ENCODE data around the gene KRT75. TPM values are rescaled to one million over a fixed set of nuclear protein-coding genes. Genes with fewer than 3 reads are reported as not detected.

KRT75 gene
- polyA plus RNA-seq, 1 donor (not counting 4 experiments of a cell fraction or from before 2014, with no cell fraction given): 59.4 TPM

DNA sequence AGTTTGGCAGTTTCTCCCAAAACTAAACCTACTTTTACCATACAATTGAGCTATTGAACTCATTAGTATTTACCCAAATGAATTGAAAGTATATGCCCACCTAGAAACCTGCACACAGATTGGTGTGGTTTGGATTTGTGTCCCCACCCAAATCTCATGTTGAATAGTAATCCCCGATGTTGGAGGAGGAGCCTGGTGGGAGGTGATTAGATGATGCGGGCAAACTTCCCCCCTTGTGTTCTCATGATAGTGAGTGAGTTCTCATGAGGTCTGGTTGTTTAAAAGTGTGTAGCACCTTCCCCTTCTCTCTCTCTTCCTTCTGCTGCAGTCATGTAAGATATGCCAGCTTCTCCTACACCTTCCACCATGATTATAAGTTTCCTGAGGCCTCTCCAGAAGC, 43.5 kb upstream of the KRT75 start:
- H3K4me2 ChIP-seq (ENCODE audit: control insufficient read depth, extremely low read depth, insufficient read depth, low read depth, low read length): no peak overlapping the region
- peaks cover 9% of the 10 kb centered on the region for H3K4me1 ChIP-seq (ENCODE audit: control insufficient read depth, extremely low read depth, insufficient read depth, low read length)
- no peak overlapping the region for H3K4me3 ChIP-seq (ENCODE audit: control insufficient read depth in 2 of 3, extremely low read depth in 1 of 3, insufficient read depth in 2 of 3, low read depth in 1 of 3, low read length in 3 of 3)
- no peaks in the 10 kb centered on the region for H3K36me3 ChIP-seq (ENCODE audit: control insufficient read depth in 2 of 2, extremely low read depth in 1 of 2, insufficient read depth in 2 of 2, low read length in 2 of 2)
- FAIRE-seq (no peak), DNase-seq (ENCODE audit: low read depth, low spot score) (no peak)
- no peak overlapping the region for H3K27ac ChIP-seq (ENCODE audit: control insufficient read depth, insufficient read depth, low read length)
- no peak for TF ChIP-seq EZH2 (IDR thresholded peaks at IDR 0.05; ENCODE audit: low read length)
- TF ChIP-seq, protein P1, sequence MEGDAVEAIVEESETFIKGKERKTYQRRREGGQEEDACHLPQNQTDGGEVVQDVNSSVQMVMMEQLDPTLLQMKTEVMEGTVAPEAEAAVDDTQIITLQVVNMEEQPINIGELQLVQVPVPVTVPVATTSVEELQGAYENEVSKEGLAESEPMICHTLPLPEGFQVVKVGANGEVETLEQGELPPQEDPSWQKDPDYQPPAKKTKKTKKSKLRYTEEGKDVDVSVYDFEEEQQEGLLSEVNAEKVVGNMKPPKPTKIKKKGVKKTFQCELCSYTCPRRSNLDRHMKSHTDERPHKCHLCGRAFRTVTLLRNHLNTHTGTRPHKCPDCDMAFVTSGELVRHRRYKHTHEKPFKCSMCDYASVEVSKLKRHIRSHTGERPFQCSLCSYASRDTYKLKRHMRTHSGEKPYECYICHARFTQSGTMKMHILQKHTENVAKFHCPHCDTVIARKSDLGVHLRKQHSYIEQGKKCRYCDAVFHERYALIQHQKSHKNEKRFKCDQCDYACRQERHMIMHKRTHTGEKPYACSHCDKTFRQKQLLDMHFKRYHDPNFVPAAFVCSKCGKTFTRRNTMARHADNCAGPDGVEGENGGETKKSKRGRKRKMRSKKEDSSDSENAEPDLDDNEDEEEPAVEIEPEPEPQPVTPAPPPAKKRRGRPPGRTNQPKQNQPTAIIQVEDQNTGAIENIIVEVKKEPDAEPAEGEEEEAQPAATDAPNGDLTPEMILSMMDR (optimal IDR thresholded peaks at IDR 0.05 in 1 of 3, IDR thresholded peaks at IDR 0.05 in 1 of 3, conservative IDR thresholded peaks at IDR 0.05 in 1 of 3; ENCODE audit: extremely low read depth in 1 of 3, insufficient read depth in 2 of 3, low read length in 3 of 3): no peak
- no peaks in the 10 kb centered on the region for H3K79me2 ChIP-seq (ENCODE audit: control insufficient read depth, insufficient read depth, low read length)
- no peaks in the 10 kb centered on the region for H4K20me1 ChIP-seq (ENCODE audit: control insufficient read depth, extremely low read depth, insufficient read depth, low read length)
- H2AFZ ChIP-seq (ENCODE audit: control insufficient read depth, low read length): no peak overlapping the region
- dilution Hi-C loops (cut with MboI; ENCODE audit: extremely low pct_ligation_motif_present, low sequenced_read_pairs): no loop called here
- H3K9ac ChIP-seq (ENCODE audit: control insufficient read depth, extremely low read depth, insufficient read depth, low read length): no peak overlapping the region
- H3K27me3 ChIP-seq (ENCODE audit: control insufficient read depth, extremely low read depth, insufficient read depth, low read length): no peaks in the 10 kb centered on the region
- no peaks in the 10 kb centered on the region for H3K9me3 ChIP-seq (ENCODE audit: control insufficient read depth, low read depth, low read length)
- H3K9me1 ChIP-seq (ENCODE audit: control insufficient read depth, extremely low read depth, insufficient read depth, low read length): no peaks in the 10 kb centered on the region

DNA sequence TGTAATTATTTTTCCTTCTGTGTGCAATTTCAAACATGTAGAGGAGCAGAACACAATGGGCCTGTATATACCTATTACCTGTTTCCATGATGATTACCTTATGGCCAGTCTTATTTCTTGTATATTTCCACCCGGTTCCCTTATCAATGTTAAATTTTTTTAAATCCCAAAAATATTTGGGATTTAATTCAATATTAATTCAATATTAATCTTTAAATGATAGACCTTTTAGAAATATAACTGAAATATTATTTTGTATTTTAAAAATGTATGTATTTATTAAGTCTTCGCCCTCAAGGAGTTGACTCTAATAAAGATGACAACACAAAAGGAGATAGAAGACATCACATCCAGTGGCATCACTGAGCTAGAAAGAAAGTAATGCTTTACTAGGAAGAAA, 40.0 kb upstream of the KRT75 start:
- DNase-seq (ENCODE audit: low read depth, low spot score) (no peak), FAIRE-seq (no peak)
- H3K27me3 ChIP-seq (ENCODE audit: control insufficient read depth, extremely low read depth, insufficient read depth, low read length): no peaks in the 10 kb centered on the region
- H2AFZ ChIP-seq (ENCODE audit: control insufficient read depth, low read length): no peak overlapping the region
- no peaks in the 10 kb centered on the region for H4K20me1 ChIP-seq (ENCODE audit: control insufficient read depth, extremely low read depth, insufficient read depth, low read length)
- H3K9me1 ChIP-seq (ENCODE audit: control insufficient read depth, extremely low read depth, insufficient read depth, low read length): no peaks in the 10 kb centered on the region
- no peaks in the 10 kb centered on the region for H3K79me2 ChIP-seq (ENCODE audit: control insufficient read depth, insufficient read depth, low read length)
- TF ChIP-seq, protein P1 (optimal IDR thresholded peaks at IDR 0.05 in 1 of 3, IDR thresholded peaks at IDR 0.05 in 1 of 3, conservative IDR thresholded peaks at IDR 0.05 in 1 of 3; ENCODE audit: extremely low read depth in 1 of 3, insufficient read depth in 2 of 3, low read length in 3 of 3): no peak
- no peak for TF ChIP-seq EZH2 (IDR thresholded peaks at IDR 0.05; ENCODE audit: low read length)
- H3K36me3 ChIP-seq (ENCODE audit: control insufficient read depth in 2 of 2, extremely low read depth in 1 of 2, insufficient read depth in 2 of 2, low read length in 2 of 2): peaks cover 0 to 2% of the 10 kb centered on the region in 2 experiments
- H3K9me3 ChIP-seq (ENCODE audit: control insufficient read depth, low read depth, low read length): no peaks in the 10 kb centered on the region
- no peak overlapping the region for H3K27ac ChIP-seq (ENCODE audit: control insufficient read depth, insufficient read depth, low read length)
- H3K9ac ChIP-seq (ENCODE audit: control insufficient read depth, extremely low read depth, insufficient read depth, low read length): no peak overlapping the region
- H3K4me2 ChIP-seq (ENCODE audit: control insufficient read depth, extremely low read depth, insufficient read depth, low read depth, low read length): no peak overlapping the region
- no peak overlapping the region for H3K4me3 ChIP-seq (ENCODE audit: control insufficient read depth in 2 of 3, extremely low read depth in 1 of 3, insufficient read depth in 2 of 3, low read depth in 1 of 3, low read length in 3 of 3)
- peaks cover 9% of the 10 kb centered on the region for H3K4me1 ChIP-seq (ENCODE audit: control insufficient read depth, extremely low read depth, insufficient read depth, low read length)
- dilution Hi-C loops (cut with MboI; ENCODE audit: extremely low pct_ligation_motif_present, low sequenced_read_pairs): no loop called here
